Fibroblast of lung (primary cell): ENCODE data around the gene AIFM1.

ENCODE experiments used
- CTCF ChIP-seq, 2 donors: IDR thresholded peaks in 1 of 2; conservative IDR thresholded peaks in 1 of 2; 1 replicate in 1 of 2; 2 replicates in 1 of 2; pipeline ENCODE4 v1.5.1; 2011 to 2012; ENCODE audit warnings: low read length in 2 of 2, control low read depth in 1 of 2, inconsistent platforms in 1 of 2, low read depth in 1 of 2, mild to moderate bottlenecking in 1 of 2
- EZH2 ChIP-seq: IDR thresholded peaks from 2 replicates; pipeline ENCODE4 v1.5.1; 2012; ENCODE audit warnings: low read length, control low read depth, mild to moderate bottlenecking; ENCODE audit errors: missing control alignments

GRCh38 chrX:130176354-130176776 is 10.7 kb upstream of the AIFM1 start:
- TF ChIP-seq CTCF (conservative IDR thresholded peaks at IDR 0.05 in 1 of 2, IDR thresholded peaks at IDR 0.05 in 1 of 2; ENCODE audit: low read depth in 1 of 2, low read length in 2 of 2) = no peak
- no peak for TF ChIP-seq EZH2
